ENCODE data around the gene UBE4B. TPM values are rescaled to one million over a fixed set of nuclear protein-coding genes. Genes with fewer than 3 reads are reported as not detected.
A peak's percentile ranks its signal among the peaks of the same experiment; 100 is the strongest.
"Not testable (repeated sequence)": the region's sequence is repeated elsewhere in the genome, so short reads cannot be mapped to it uniquely, and the experiment has no call there.

UBE4B gene
- total and polyA plus RNA-seq, 10 donors, result 8.8 to 53.8 (median 40.5) TPM

GRCh38 chr1:10104834-10105233 lies 72.1 kb downstream of the UBE4B start:
- Histone ChIP-seq H3K4me1 (peaks cover 0 to 12% (median 0%) of the 10 kb centered on the region in 6 donors), H3K36me3 (peaks cover 3 to 100% (median 61%) of the 10 kb centered on the region in 6 donors), H3K9me3 (no peaks in the 10 kb centered on the region), H3K27me3 (replicated peaks in 1 of 7) (no peaks in the 10 kb centered on the region), H3K27ac (no peak overlapping the region), H3K4me3 (no peak overlapping the region)
- TF ChIP-seq POLR2AphosphoS5 (IDR thresholded peaks at IDR 0.05) (no peak), POLR2A (IDR thresholded peaks at IDR 0.05) (no peak)
- intact Hi-C loops (cut with DNase I; ENCODE audit: low total_unique reads), result no loop called here
- 93 to 98% (median 97%) methylated on average over 1 of the region's 1 CpG for WGBS, 5 donors
- DNase-seq, result no peak

GRCh38 chr1:10105484-10105883 lies 72.7 kb downstream of the UBE4B start:
- H3K36me3 ChIP-seq, result peaks cover 3 to 100% (median 62%) of the 10 kb centered on the region in 6 donors
- H3K27ac ChIP-seq, result no peak overlapping the region
- WGBS, 5 donors, result 66 to 90% (median 80%) methylated on average over 4 of the region's 4 CpGs
- peaks cover 0 to 12% (median 0%) of the 10 kb centered on the region in 6 donors for H3K4me1 ChIP-seq
- H3K9me3 ChIP-seq, result no peaks in the 10 kb centered on the region
- no peak for DNase-seq
- TF ChIP-seq POLR2AphosphoS5 (IDR thresholded peaks at IDR 0.05), result no peak
- TF ChIP-seq CTCF (IDR thresholded peaks at IDR 0.05 in 8 of 11, conservative IDR thresholded peaks at IDR 0.05 in 3 of 11), result no peak
- no peak for TF ChIP-seq POLR2A (IDR thresholded peaks at IDR 0.05)
- H3K4me3 ChIP-seq, result no peak overlapping the region
- intact Hi-C loops (cut with DNase I; ENCODE audit: low total_unique reads), result no loop called here
- no peaks in the 10 kb centered on the region for H3K27me3 ChIP-seq (replicated peaks in 1 of 7)

GRCh38 chr1:10106241-10106640 lies 73.5 kb downstream of the UBE4B start:
- Histone ChIP-seq H3K4me3 (no peak overlapping the region), H3K36me3 (peaks cover 3 to 100% (median 58%) of the 10 kb centered on the region in 6 donors), H3K27ac (no peak overlapping the region), H3K4me1 (peaks cover 0 to 12% (median 0%) of the 10 kb centered on the region in 6 donors), H3K9me3 (no peaks in the 10 kb centered on the region), H3K27me3 (replicated peaks in 1 of 7) (no peaks in the 10 kb centered on the region)
- DNase-seq, result no peak
- 95 to 97% (median 96%) methylated on average over 17 of the region's 17 CpGs for WGBS, 5 donors
- TF ChIP-seq POLR2AphosphoS5 (IDR thresholded peaks at IDR 0.05), result no peak
- no peak for TF ChIP-seq CTCF (IDR thresholded peaks at IDR 0.05 in 8 of 11, conservative IDR thresholded peaks at IDR 0.05 in 3 of 11)
- TF ChIP-seq POLR2A (IDR thresholded peaks at IDR 0.05), result no peak
- intact Hi-C loops (cut with DNase I; ENCODE audit: low total_unique reads), result no loop called here

DNA sequence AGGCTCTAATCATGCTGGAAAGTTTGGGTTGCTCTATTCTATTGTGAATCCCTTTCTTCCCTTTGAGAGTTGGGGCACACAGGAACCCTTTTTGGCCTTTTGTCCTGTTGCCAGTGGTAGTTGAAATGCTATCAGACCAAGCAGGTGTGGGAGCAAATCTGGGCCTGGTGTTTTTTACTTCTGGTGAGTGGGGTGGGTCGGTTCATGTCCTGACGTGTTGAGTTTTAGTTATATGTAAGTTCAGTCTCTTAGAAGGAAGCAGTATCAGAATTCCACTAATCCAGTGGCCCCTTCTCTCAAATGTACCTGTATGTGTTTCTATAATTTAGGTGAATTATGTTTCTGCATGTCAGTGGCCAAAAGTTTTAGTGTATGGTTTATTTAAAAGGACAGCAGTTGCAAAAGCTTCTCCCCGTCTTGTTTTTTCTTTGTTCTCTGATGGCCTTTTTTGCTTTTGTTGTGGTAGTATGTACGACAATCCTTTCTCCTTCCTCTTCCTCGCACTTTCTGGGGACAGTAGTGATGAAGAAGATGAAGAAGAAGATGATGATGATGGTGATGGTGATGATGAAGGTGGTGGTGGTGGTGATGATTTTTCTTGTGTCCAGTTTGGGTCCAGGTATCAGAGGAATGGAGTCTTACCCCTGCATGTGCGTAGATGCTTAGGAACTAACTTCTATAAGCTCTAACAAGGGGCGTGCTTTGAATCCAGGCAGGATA lies 74.2 kb downstream of the UBE4B start:
- Histone ChIP-seq H3K4me1 (peaks cover 0 to 12% (median 0%) of the 10 kb centered on the region in 6 donors), H3K36me3 (peaks cover 3 to 100% (median 59%) of the 10 kb centered on the region in 6 donors), H3K4me3 (no peak overlapping the region), H3K27me3 (replicated peaks in 1 of 7) (no peaks in the 10 kb centered on the region), H3K27ac (peak overlapping the region in 1 of 8 donors; percentile 48), H3K9me3 (no peaks in the 10 kb centered on the region)
- WGBS, 5 donors, result 84 to 98% (median 92%) methylated on average over 7 of the region's 7 CpGs
- no peak for DNase-seq
- intact Hi-C loops (cut with DNase I; ENCODE audit: low total_unique reads), result no loop called here
- TF ChIP-seq CTCF (IDR thresholded peaks at IDR 0.05 in 8 of 11, conservative IDR thresholded peaks at IDR 0.05 in 3 of 11), result no peak
- TF ChIP-seq POLR2AphosphoS5 (IDR thresholded peaks at IDR 0.05), result no peak
- TF ChIP-seq POLR2A (IDR thresholded peaks at IDR 0.05), result no peak

GRCh38 chr1:10107476-10107847 lies 74.7 kb downstream of the UBE4B start:
- H3K27me3 ChIP-seq (replicated peaks in 1 of 7); H3K9me3 ChIP-seq; intact Hi-C loops (cut with DNase I; ENCODE audit: low total_unique reads); H3K4me3 ChIP-seq: not testable (repeated sequence)
- DNase-seq, result peak; percentile 84
- 71 to 93% (median 87%) methylated on average over 8 of the region's 8 CpGs for WGBS, 5 donors
- peaks cover 0 to 12% (median 0%) of the 10 kb centered on the region in 6 donors for H3K4me1 ChIP-seq
- H3K27ac ChIP-seq, result peak overlapping the region in 1 of 8 donors; percentile 48
- H3K36me3 ChIP-seq, result peaks cover 3 to 100% (median 60%) of the 10 kb centered on the region in 6 donors

All from spleen (tissue), 11 donors.